Hepatocyte (in vitro differentiated cells): ENCODE data around the gene PADI4.

Source experiments
- CTCF ChIP-seq: fragments of 200-600 bp; sonication (generic); IDR thresholded peaks from 2 replicates; pipeline ENCODE4 v1.5.1; 2016; ENCODE audit warnings: antibody characterized with exemption, mild to moderate bottlenecking; ENCODE audit not compliant: poor library complexity
- EZH2 ChIP-seq: fragments of 200-600 bp; sonication (generic); IDR thresholded peaks from 2 replicates; pipeline ENCODE4 v1.6.1; 2016; ENCODE audit warnings: antibody characterized with exemption, mild to moderate bottlenecking, borderline replicate concordance

GRCh38 chr1:17404820-17405219 is 96.8 kb downstream of the PADI4 start:
- TF ChIP-seq CTCF (no peak), EZH2 (no peak)
